ENCODE results near the gene SLC8B1.

GRCh38 chr12:113372371-113372770 lies 37.5 kb upstream of the SLC8B1 start:
- TF ChIP-seq POLR2A (IDR thresholded peaks at IDR 0.05; ENCODE audit: low read length) (no peak), GATA1 (IDR thresholded peaks at IDR 0.05; ENCODE audit: low read depth, low read length) (no peak)
